ENCODE measurements around the gene SLC27A3.
A peak's percentile ranks its signal among the peaks of the same experiment; 100 is the strongest.
"Not testable (repeated sequence)": the region's sequence is repeated elsewhere in the genome, so short reads cannot be mapped to it uniquely, and the experiment has no call there.

SLC27A3 gene

GRCh38 chr1:153754266-153754665, 20.9 kb upstream of the SLC27A3 start:
- intact Hi-C loops (cut with DNase I), result no loop called here
- no peak for DNase-seq

DNA sequence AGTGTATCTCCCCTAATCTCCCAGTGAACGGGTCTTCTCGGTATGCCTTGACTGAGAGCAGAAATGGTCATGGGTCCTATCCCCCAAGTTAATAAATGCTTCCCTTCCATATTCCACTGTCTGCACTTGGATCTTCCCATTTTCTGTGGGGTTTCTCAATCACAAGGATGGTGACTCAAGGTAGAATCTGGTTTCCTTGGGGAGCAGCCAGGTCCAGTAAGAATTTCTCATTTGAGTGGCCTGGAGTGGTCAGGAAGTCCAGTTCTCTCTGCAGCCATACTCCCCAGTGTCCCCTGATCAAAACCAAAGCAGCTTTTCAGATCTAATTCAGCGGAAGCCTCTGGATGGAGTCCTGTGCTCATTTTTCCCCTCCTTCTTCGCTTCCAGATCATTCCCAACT, 14.8 kb upstream of the SLC27A3 start:
- intact Hi-C loops (cut with DNase I), result no loop called here
- DNase-seq, result no peak

GRCh38 chr1:153763365-153764225, 11.6 kb upstream of the SLC27A3 start:
- DNase-seq, result peak in 2 of 10 donors; percentile 52 to 54
- intact Hi-C loops (cut with DNase I), result no loop called here

- DNase-seq, result no peak
- intact Hi-C loops (cut with DNase I), result no loop called here
Measured at GRCh38 chr1:153764310-153764709, 10.9 kb upstream of the SLC27A3 start.

GRCh38 chr1:153766663-153767062, 8.5 kb upstream of the SLC27A3 start:
- DNase-seq; intact Hi-C loops (cut with DNase I): not testable (repeated sequence)

- no peak for DNase-seq
- intact Hi-C loops (cut with DNase I), result no loop called here
Measured at GRCh38 chr1:153767519-153767918, 7.7 kb upstream of the SLC27A3 start.

- intact Hi-C loops (cut with DNase I), result no loop called here
- DNase-seq, result peak in 1 of 10 donors; percentile 53
Measured at GRCh38 chr1:153768316-153769181, 6.7 kb upstream of the SLC27A3 start.

DNA sequence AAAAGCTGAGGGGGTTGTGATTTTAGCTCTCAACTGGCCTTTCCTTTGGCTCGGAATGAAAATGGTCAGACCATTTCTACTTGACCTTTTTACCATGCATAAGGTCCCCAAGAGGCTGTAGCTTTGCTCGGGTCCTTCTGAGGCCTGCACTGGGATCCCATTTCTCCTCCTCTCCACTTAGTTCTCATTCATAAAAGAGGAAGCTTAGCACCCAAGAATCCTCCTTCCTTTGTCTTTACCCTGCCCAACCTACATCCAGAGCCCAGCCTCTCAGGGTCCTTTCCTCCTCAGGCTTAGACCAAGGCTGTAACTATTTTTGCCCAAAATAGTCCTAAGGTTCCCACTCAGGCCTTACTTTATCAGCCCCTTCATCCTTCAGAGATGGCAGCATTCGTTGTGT, 6.0 kb upstream of the SLC27A3 start:
- intact Hi-C loops (cut with DNase I), result no loop called here
- DNase-seq, result no peak

- intact Hi-C loops (cut with DNase I), result loop anchor here (10.0 kb wide), 1 partner anchor 96 kb away; the partner anchor contains the start of genes ILF2 and NPR1
- peak in 1 of 10 donors; percentile 53 for DNase-seq
Measured at GRCh38 chr1:153770797-153771196, 4.4 kb upstream of the SLC27A3 start.

- DNase-seq, result no peak
- intact Hi-C loops (cut with DNase I), result loop anchor here (10.0 kb wide), 1 partner anchor 96 kb away; the partner anchor contains the start of genes ILF2 and NPR1
Measured at GRCh38 chr1:153771261-153771660, 3.9 kb upstream of the SLC27A3 start.

GRCh38 chr1:153771841-153772593, 3.2 kb upstream of the SLC27A3 start:
- intact Hi-C loops (cut with DNase I), result loop anchor here (10.0 kb wide), 1 partner anchor 97 kb away; the partner anchor contains the start of genes ILF2 and NPR1
- peak in 1 of 10 donors; percentile 82 for DNase-seq

DNA sequence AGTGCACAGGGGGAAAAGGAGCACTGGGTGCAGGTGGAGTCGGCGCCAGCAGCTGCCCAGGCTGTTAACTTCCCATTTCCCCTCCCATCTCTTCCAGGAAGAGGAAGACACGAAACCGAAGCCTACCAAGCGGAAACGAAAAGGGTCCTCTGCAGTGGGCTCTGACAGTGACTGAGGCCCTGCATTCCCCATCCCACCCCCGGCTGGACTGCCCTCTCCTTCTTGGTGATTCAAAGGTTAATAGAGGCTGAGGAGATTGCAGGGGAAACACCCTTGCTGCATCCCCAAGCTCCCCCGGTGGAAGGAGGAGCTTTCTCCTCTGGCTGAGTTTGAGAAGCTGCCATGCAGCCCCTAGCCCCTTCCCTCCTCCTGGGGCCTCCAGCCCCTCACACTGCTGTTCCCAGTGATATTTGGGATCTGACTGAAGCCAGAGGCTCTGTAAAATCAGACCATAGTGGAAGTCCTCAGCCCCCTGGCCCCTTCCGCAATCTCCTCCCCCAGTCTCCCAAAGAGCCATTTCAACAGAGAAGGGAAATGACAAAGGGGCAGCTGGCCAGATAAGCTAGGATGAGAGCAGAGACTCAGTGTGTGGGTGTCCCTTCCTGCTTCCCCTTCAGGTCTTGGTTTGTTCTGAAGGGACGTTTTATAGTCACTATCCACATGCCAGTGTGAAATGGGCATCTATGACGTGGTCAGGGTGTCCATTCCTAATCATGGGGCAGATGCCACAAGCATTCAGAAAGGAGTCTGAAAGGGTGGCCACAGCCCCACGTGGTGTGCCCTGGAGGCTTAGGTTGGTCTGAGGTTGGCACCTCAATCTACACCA, 1.9 kb upstream of the SLC27A3 start:
- peak in 1 of 10 donors; percentile 49 for DNase-seq
- intact Hi-C loops (cut with DNase I), result loop anchor here (10.0 kb wide), 1 partner anchor 99 kb away; the partner anchor contains the start of genes ILF2 and NPR1

- intact Hi-C loops (cut with DNase I), result loop anchor here (10.0 kb wide), 1 partner anchor 99 kb away; the partner anchor contains the start of genes ILF2 and NPR1
Measured at GRCh38 chr1:153774026-153774595, 1.1 kb upstream of the SLC27A3 start.

GRCh38 chr1:153775458-153776327, 486 bp downstream of the SLC27A3 start:
- intact Hi-C loops (cut with DNase I), result loop anchor here (10.0 kb wide), 1 partner anchor 101 kb away; the partner anchor contains the start of genes ILF2 and NPR1
- DNase-seq, result peak in 7 of 10 donors; percentile 28 to 92 (median 54)

More at GRCh38 chr1:153774026-153774595, 1.1 kb upstream of the SLC27A3 start:
- peak in 1 of 10 donors; percentile 31 for DNase-seq

DNA sequence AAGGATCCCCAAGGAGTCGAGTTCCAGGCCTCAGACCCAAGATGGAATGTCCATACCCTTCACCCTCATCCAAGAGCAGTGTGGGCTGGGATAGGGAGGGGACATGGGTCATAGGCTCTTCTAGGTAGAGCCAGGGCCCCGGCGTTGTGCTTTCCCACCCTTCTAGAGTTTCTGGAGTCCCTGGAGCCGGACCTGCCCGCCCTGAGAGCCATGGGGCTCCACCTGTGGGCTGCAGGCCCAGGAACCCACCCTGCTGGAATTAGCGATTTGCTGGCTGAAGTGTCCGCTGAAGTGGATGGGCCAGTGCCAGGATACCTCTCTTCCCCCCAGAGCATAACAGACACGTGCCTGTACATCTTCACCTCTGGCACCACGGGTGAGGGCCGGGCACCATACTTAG, 1.1 kb downstream of the SLC27A3 start:
- DNase-seq, result peak in 2 of 10 donors; percentile 39 to 55
- intact Hi-C loops (cut with DNase I), result loop anchor here (10.0 kb wide), 1 partner anchor 102 kb away; the partner anchor contains the start of genes ILF2 and NPR1

DNA sequence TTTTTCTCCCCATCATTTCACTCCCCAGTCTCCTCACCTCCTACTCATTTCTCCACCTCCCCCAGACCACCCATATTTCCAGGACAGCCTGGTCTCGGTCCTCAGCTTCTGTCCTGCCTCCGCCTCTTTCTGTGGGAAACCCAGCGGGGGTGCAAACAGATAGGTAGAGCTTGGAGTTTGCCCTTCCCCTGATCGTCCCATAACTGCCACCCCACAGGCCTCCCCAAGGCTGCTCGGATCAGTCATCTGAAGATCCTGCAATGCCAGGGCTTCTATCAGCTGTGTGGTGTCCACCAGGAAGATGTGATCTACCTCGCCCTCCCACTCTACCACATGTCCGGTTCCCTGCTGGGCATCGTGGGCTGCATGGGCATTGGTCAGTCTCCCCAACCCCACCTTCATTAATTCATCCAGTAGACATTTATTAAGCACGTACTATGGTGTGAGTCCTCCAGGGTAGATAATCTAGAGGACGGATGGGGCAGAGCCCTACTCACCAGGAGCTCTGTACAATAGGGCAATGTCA, 1.7 kb downstream of the SLC27A3 start:
- peak in 2 of 10 donors; percentile 27 to 44 for DNase-seq
- intact Hi-C loops (cut with DNase I), result loop anchor here (10.0 kb wide), 1 partner anchor 102 kb away; the partner anchor contains the start of genes ILF2 and NPR1

DNA sequence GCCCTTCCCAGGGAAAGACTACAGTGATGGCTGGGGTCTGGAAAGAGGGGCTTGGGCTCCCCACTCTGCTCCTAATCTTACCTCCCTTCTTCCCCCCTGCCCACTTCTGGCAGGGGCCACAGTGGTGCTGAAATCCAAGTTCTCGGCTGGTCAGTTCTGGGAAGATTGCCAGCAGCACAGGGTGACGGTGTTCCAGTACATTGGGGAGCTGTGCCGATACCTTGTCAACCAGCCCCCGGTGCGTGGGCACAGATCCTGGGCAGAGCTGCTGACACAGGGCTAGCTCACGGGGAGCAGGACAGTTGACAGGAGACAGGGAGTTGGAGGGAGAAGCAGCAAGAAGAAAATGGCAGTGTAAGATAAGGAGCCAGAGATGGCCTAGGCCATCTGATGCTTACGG, 2.4 kb downstream of the SLC27A3 start:
- DNase-seq, result peak in 3 of 10 donors; percentile 32 to 88 (median 45)

More for the DNA sequence above, 2.4 kb downstream of the SLC27A3 start:
- intact Hi-C loops (cut with DNase I), result loop anchor here (10.0 kb wide), 1 partner anchor 103 kb away; the partner anchor contains the start of genes ILF2 and NPR1

Measured in posterior cingulate gyrus (tissue), 11 donors.